GM19035 (cell line): ENCODE results near the gene LRP3.
"Not testable (repeated sequence)": the region's sequence is repeated elsewhere in the genome, so short reads cannot be mapped to it uniquely, and the experiment has no call there.

Experiments
- ATAC-seq: cut with Tn5 transposase; IDR thresholded peaks from one replicate; pipeline ENCODE4 v1.9.1; 2021; ENCODE audit not compliant: unreplicated experiment

Gene LRP3

DNA sequence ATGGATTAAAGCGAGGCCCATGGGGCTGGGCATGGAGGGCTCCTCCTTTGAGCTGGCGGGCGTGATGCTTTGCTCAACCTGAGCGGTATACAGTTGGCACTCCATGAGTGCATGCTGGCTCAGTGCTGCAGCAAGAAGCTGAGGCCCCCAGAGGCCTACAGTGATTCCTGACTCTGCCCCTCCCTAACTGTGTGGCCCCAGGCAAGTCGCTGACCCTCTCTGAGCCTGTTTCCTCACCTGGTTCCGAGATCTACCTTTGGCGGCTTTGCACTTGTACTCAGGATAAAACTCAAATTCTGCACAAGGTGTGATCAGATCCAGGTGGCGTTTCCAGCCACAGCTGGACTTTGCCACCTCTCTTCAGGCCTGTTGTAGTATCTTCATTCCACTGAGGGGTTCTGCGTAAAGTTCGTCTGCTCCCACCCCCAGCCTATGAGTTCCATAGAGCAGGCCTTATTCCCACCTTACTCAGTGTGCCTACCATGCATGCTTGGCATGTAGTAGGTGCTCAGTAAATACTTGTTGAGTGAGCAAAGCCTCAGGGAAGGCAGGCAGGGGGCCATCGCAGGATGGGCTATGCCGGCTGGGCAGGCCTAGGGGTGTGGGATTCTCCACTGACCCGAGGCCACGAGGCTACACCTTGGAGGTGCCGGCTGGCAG is 7.9 kb downstream of the LRP3 start:
- no peak for ATAC-seq

DNA sequence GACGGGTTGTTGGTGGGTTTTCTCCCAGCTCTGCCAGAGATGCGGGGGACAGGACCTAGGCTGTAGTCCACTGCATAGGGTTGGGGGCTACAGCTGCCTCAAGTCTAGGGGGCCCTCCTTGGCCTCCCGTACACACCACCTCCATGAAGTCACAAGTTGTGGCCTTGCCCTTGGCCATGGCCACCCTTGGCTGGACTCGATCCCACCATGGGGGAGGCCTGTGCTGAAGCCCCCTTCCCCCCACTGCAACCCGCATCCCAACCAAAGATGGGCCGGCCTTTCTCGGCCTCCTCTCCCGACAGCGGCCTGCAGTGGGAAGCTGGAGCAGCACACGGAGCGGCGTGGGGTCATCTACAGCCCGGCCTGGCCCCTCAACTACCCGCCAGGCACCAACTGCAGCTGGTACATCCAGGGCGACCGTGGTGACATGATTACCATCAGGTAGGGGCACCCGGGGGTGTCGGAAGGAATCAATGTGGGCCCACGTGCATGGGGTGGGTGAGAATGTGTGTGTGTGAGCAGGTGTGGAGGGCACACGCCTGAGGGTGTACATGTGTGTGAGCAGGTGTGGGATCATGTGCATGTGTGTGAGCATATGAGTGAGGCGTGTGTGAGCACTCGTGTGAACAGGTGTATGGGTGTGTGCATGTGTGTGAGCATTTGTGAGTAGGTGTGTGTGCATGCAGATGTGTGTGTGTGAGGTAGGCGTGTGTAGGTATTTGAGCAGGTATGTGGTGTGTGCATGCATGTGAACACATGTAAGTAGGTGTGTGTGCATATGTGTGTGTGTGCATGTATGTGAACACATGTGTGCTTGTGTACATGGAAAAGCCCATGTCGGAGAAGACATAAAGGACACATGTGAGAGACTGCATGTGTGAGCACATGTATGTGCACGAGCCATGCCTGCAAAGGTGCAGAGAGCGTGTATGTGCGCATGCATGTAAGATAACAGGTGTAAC is 8.7 kb downstream of the LRP3 start:
- no peak for ATAC-seq

DNA sequence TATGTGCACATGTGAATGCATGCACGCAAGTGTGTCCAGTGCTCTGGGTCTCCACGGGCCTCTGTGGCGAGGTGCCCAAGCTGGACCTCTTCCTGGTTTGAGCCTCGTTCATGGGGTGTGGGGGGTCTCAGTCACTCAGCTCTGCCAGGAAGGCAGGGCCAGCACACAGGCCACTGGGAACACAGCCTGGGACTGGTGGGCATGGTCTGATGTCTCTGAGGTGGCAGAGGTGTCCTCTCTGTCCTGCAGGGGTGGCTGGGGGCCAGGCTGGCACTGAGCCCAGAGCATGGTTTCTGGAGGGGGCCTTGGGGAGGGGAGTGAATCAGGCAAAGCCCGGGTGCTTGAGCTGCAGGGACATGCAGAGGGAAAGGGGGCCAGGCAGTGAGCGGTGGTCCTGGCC is 9.4 kb downstream of the LRP3 start:
- ATAC-seq: no peak

DNA sequence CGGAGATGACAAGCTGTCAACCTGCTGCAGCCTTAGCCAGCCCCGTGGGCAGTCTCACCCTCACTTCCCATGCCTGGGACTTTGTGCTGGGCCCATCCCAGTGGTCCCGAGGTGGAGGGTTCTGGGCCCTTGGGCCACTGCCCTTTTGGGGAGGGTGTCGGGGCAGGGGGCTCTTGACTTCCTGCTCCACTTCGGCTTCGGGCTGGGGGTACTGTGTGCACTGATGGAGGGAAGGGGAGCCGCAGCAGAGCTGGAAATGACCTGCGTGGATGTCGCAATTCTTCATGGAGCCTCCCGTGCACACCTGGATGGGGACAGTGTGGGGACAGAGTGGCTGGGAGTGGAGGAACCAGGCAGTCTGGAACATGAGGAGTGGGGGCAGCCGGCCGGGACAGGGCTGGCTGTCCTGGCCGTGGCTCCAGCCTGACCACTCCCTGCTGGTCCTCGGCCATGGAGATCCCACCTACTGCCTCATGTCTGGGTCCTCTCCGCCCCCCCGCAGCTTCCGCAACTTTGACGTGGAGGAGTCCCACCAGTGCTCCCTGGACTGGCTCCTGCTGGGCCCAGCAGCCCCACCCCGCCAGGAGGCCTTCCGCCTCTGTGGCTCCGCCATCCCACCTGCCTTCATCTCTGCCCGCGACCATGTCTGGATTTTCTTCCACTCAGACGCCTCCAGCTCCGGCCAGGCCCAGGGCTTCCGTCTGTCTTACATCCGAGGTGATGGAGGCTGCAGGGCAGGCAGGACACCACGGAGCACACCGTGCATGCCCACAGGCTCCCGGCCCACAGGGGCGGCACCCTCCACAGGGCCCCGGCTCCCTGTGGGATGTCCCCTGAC is 10.2 kb downstream of the LRP3 start:
- ATAC-seq: no peak

DNA sequence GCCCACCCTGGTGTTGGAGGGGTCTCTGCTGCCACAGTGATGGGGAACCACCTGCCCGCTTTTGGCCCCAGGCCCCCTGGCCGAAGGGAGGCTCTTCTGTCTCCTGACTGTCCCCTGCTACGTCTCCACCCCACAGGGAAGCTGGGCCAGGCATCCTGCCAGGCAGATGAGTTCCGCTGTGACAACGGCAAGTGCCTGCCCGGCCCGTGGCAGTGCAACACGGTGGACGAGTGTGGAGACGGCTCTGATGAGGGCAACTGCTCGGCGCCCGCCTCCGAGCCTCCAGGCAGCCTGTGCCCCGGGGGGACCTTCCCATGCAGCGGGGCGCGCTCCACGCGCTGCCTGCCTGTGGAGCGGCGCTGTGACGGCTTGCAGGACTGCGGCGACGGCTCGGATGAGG is 11.0 kb downstream of the LRP3 start:
- ATAC-seq: no peak

DNA sequence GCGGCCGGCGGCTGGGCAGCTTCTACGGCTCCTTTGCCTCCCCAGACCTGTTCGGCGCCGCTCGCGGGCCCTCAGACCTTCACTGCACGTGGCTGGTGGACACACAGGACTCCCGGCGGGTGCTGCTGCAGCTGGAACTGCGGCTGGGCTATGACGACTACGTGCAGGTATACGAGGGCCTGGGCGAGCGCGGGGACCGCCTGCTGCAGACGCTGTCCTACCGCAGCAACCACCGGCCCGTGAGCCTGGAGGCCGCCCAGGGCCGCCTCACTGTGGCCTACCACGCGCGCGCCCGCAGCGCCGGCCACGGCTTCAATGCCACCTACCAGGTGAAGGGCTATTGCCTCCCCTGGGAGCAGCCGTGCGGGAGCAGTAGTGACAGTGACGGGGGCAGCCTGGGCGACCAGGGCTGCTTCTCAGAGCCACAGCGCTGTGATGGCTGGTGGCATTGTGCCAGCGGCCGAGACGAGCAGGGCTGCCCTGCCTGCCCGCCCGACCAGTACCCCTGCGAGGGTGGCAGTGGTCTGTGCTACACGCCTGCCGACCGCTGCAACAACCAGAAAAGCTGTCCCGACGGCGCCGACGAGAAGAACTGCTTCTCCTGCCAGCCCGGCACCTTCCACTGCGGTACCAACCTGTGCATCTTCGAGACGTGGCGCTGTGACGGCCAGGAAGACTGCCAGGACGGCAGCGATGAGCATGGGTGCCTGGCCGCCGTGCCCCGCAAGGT is 11.6 kb downstream of the LRP3 start:
- no peak for ATAC-seq

DNA sequence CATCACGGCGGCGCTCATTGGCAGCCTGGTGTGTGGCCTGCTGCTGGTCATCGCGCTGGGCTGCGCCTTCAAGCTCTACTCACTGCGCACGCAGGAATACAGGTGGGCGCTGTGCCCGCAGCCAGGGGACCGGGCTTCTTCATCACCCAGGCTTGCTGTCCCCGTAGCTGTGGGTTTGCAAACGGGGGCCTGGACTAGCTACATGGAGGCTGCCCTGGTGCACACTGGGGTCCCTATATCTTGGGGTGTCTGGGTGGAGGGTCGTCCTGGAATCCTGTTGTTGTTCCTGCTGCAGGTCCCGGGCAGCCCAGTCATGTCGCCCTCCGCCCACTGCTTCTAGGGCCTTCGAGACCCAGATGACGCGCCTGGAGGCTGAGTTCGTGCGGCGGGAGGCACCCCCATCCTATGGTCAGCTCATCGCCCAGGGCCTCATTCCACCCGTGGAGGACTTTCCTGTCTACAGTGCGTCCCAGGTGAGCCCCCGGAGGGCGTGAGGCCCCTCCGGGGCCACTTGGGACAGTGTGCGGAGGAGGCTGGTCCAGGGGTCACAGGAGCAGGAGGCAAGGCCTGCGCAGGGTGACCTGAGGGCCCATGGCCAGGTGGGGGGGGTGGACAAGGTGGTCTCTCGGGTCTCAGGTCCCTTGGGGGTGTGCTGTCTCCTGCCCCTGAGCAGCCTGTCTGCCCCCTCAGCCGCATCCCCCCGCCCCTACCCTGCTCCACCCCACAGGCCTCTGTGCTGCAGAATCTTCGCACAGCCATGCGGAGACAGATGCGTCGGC is 12.3 kb downstream of the LRP3 start:
- ATAC-seq: no peak

DNA sequence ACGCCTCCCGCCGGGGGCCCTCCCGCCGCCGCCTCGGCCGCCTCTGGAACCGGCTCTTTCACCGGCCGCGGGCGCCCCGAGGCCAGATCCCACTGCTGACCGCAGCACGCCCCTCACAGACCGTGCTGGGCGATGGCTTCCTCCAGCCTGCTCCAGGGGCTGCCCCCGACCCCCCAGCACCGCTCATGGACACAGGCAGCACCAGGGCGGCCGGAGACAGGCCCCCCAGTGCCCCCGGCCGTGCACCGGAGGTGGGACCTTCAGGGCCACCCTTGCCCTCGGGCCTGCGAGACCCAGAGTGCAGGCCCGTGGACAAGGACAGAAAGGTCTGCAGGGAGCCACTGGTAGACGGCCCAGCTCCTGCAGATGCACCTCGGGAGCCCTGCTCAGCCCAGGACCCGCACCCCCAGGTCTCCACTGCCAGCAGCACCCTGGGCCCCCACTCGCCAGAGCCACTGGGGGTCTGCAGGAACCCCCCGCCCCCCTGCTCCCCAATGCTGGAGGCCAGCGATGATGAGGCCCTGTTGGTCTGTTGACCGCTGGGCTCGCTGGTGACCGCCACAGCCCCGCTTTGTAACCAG is 13.0 kb downstream of the LRP3 start:
- no peak for ATAC-seq

DNA sequence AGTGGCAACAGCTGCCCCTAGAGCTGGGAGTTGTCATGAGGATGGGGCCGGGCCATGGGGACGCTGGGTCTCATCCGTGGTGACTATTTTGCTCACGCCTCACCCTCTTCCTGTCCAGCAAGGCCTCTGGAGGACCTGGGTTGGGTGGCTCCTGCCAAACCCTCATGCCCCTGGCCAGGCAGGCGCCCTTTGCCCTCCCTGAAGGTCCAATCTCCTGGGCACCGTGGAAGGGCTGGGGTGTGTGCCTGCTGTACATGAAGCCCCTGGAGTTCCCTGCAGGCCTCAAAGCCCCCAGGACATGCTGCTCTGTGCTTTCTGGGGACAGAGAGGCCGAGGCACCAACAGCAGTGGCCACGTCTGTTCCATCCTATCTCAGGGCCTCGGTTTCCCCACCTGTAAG is 13.8 kb downstream of the LRP3 start:
- no peak for ATAC-seq

DNA sequence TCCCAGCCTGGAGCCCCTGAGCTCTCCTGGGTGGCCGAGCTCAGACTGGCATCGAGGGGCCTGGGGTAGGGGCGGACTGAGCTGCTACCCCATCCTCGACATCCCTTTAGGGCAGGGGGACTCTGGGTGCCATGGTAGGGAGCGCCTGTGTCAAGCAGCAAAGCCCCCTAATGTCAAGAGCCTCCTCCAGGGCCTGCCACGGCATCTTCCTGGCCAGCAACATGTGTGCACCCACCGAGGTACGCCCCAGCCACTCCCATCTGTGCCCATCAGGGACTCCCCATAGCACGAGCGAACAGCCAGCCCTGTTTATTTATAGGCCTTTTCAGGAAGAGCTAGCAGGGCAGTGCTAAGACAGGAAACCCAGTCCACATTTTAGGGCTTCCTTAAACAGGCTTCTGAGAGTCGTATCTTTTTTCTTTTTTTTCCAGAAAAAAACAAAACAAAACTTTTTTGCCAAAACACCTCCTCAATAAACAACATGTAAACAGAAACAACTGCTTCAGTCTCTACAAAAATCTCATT is 14.3 kb downstream of the LRP3 start:
- ATAC-seq: no peak

DNA sequence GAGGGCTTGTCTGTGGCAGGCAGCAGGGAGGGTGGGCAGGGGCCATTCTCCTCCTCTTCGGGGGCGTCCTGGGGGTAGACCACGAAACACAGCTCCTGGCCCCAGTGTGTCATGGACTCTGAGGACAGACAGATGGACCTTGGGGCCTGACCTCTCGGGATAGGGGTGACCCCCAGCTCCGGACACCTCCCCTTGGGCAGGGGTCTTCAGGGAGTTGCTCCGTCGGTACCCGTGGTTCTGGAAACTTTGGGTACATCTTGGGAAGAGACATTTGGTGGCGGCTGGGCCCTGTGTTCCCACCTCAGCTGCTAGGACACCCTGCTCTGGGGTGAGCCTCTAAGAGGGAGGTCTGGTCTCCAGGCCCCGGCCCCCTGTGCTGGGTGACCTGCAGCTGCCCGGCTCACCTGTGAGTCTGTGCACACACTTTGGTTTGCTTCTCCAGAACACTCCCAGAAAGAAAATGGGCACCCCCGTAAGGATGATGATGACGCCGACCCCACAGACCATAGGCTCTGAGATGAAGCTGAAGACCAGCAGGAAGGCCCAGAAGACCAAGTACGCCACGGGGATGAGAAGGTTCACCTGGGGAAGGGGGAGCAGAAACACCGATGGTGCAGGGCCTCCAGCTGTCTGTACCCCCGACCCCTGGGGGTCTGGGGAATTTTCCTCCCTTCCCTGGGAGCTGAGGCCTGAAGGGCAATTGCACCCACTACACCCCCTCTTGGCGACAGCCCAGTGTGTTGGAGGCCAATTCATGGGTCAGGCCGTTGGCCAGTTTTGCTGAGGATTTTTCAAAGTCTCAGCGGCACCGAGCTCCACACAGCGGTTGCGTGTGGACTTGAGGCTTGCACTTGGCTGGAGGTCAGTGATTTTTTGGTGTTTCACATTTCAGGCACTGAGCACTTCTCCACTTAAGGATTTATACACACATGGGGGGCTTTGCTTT is 15.0 kb downstream of the LRP3 start:
- ATAC-seq: no peak

DNA sequence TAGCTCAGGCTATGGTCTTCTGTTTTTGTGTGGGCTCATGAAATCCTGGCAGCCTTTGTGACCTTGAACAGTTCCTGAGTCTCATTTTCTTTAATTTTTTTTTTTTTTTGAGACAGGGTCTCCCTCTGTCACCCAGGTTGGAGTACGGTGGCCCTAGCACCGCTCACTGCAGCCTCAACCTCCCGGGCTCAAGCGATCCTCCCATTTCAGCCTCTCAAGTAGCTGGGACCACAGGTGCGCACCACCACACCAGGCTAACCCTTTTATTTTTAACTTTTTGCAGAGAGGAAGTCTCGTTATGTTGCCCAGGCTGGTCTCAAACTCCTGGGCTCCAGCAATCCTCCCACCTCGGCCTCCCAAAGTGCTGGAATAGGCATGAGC is 15.7 kb downstream of the LRP3 start:
- not testable (repeated sequence) for ATAC-seq

DNA sequence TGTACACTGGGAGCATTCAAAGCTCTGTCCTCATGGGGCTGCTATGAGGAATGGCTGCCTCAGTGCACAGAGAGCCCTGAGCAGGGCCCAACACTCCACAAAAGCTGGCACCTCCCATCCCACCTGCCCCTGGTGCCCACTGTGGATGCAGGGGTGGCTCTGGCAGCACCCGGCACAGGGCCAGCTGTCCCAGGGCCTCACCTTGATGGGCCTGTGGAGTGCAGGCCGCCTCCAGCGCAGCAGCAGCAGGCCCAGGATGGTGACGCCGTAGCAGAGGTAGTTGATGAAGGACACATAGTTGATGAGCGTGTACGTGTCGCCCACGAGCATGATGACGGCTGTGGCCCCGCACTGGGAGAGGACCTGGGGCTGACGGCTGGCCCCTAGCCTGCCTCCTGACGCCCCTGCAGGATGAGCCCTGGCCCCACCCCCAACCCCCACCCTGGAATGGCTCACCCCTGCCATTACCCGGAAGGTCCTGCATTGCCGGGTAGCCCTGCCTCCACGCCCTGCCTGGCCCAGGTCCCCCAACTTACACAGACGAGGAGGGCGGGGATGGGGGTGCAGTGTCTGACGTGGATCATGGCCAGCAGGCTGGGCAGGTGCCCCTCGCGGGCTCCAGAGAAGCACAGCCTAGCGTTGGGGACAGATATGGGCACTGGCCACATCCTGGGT is 16.3 kb downstream of the LRP3 start:
- no peak for ATAC-seq

DNA sequence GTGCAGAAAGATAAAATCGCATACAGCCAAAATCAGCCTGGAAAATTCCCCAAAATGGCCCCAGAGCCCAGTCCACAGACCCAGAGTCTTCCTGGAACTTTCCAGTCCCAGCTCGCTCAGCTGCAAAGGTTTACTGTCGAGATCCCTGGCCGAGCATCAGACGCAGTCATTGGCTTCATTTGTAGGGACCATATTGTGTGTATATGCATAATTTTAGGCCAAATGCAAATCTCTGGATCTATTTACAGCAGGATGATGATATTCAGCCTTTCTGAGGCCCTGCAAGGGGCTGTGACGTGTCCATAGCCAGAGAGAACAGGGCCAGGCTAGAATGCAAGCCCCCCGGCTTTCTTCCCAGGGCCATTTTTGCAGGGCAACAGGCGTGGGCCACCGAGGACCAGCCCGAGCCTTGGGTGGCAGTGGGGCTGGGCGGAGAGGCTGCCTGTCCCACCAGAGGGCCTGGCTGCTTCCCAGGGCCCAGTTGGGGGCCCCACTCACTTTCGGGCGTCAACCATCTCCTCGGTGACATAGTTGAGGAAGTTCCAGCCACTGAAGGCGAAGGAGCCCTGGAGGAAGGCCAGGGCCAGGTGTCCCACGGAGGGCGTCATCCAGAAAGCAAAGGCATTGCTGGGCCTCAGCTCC is 17.8 kb downstream of the LRP3 start:
- ATAC-seq: no peak

DNA sequence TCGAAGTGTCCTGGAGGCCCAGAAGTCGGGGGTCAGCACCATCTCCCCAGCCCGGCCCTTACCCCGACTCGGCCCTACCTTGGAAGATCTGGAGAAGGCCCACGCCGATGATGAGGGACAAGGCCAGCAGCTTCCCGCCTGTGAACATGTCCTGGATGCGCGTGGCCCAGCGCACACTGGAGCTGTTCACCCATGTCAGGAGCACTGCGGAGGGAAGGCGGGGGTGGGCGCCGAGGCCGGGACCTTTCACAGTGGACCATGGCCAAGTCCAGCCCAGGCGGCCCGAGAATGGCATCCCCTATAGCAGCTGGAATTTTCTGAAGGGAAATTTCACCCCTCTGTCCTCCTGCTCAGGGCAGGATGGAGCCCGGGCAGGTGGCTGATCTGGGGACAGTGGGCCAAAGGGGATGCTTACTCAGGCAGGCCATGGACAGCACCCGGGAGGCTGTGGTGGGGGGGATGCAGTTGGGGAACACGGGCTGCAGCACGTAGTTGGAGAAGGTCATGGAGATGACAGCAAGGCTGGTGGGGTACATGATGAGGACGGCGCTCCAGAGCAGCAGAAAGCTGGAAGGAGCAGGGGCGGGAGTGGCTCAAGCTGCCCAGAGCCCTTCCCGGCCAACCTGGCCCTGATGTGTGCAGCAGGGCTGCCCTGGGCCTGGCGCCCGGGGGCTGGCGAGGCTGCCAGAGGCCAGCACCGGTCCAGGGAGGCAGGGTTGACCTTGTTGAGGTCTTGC is 18.5 kb downstream of the LRP3 start:
- no peak for ATAC-seq

DNA sequence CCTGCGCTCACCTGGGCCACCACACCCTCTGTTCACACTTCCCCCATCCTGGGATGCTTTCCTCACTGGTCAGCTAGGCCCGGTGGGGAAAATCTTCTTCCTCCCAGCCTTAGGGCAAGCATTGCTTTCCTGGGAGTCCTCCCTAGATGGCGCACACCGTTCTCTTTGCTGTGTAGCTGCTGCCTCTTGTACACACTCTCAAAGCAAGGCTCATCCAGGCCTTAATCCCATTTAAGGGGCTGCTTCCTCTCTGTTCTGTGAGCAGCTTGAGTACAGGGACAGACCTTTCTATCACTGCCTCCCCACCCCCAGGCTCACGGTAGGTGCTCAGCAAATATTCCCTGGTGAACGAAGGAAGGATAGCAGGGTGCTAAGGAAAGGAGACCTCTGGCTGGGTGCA is 20.5 kb downstream of the LRP3 start:
- ATAC-seq: no peak
